PFSK-1 (cell line): Measurements from ENCODE around the gene SLIRP.
A peak's percentile ranks its signal among the peaks of the same experiment; 100 is the strongest.

Experiments
- FOXP2 ChIP-seq: optimal IDR thresholded peaks from 2 replicates; pipeline ENCODE3; 2011; ENCODE audit warnings: borderline replicate concordance, control low read depth, inconsistent platforms; ENCODE audit not compliant: insufficient read depth; ENCODE audit errors: extremely low read length, extremely low read depth
- POLR2AphosphoS5 ChIP-seq: IDR thresholded peaks from 2 replicates; pipeline ENCODE4 v1.6.1; 2012; ENCODE audit warnings: low read depth, mild to moderate bottlenecking, control low read depth, low read length, moderate library complexity
- REST ChIP-seq, 2 experiments: IDR thresholded peaks; 2 replicates each; pipeline versions ENCODE4 v1.6.1 to v1.8.0; 2011 to 2012; ENCODE audit warnings: low read depth in 2 of 2, low read length in 2 of 2, control low read depth in 1 of 2, inconsistent platforms in 1 of 2, mild to moderate bottlenecking in 1 of 2, moderate library complexity in 1 of 2; ENCODE audit not compliant: insufficient read depth in 1 of 2
- SIN3A ChIP-seq: IDR thresholded peaks from 2 replicates; pipeline ENCODE4 v1.6.1; 2012; ENCODE audit warnings: mild to moderate bottlenecking, low read length, moderate library complexity, borderline replicate concordance; ENCODE audit not compliant: insufficient read depth
- TAF1 ChIP-seq: IDR thresholded peaks from 2 replicates; pipeline ENCODE4 v1.6.1; 2012; ENCODE audit warnings: low read length, control low read depth, borderline replicate concordance; ENCODE audit not compliant: insufficient read depth

GRCh38 chr14:77707724-77708408, at the start of gene SLIRP, which contains the start of gene ALKBH1:
- TF ChIP-seq POLR2AphosphoS5 = peak; percentile 82
- no peak for TF ChIP-seq REST (IDR thresholded peaks at IDR 0.05; ENCODE audit: insufficient read depth in 1 of 2, low read depth in 2 of 2, low read length in 2 of 2)
- peak; percentile 91 for TF ChIP-seq TAF1
- no peak for TF ChIP-seq SIN3A
- no peak for TF ChIP-seq FOXP2
